Activated CD4-positive, alpha-beta T cell treated with anti-CD3 and anti-CD28 coated beads for 36 hours (primary cell): ENCODE results near the gene RNU1-1. TPM values are rescaled to one million over a fixed set of nuclear protein-coding genes. Genes with fewer than 3 reads are reported as not detected.
"Not testable (repeated sequence)": the region's sequence is repeated elsewhere in the genome, so short reads cannot be mapped to it uniquely, and the experiment has no call there.

Experiments used
- ATAC-seq: fragments of 200-7000 bp; cut with Tn5 transposase; one replicate; pipeline ENCODE4 v1.10.0; 2021; ENCODE audit warnings: mild to moderate bottlenecking, moderate library complexity
- CTCF ChIA-PET: fragments of 350-600 bp; sonication (Branson Sonifier 250); formaldehyde crosslinking; loops from one replicate; lab custom pipeline; 2021; ENCODE audit warnings: antibody characterized with exemption; lab: Charles Lee
- POLR2A ChIA-PET: fragments of 350-600 bp; sonication (Branson Sonifier 250); formaldehyde crosslinking; loops from one replicate; lab custom pipeline; 2021; ENCODE audit warnings: antibody characterized with exemption, inconsistent platforms; lab: Charles Lee
- DNase-seq: peaks from one replicate; pipeline ENCODE4 v3.0.0-alpha.2; 2020
- H3K27ac Mint-ChIP-seq: one replicate; pipeline ENCODE4 v1.8.0; 2021; ENCODE audit warnings: mixed read lengths
- H3K27me3 Mint-ChIP-seq: one replicate; pipeline ENCODE4 v1.8.0; 2021; ENCODE audit warnings: mixed read lengths
- H3K36me3 Mint-ChIP-seq: one replicate; pipeline ENCODE4 v1.8.0; 2021; ENCODE audit warnings: low read depth, mixed read lengths
- H3K4me1 Mint-ChIP-seq: one replicate; pipeline ENCODE4 v1.8.0; 2021; ENCODE audit warnings: mixed read lengths
- H3K4me3 Mint-ChIP-seq: one replicate; pipeline ENCODE4 v1.8.0; 2021; ENCODE audit warnings: mild to moderate bottlenecking, moderate library complexity, mixed read lengths
- H3K9me3 Mint-ChIP-seq: one replicate; pipeline ENCODE4 v1.8.0; 2021; ENCODE audit warnings: low read depth, mixed read lengths
- intact Hi-C, 2 experiments: fragments of 100-400 bp; cut with DNase I in 1 of 2; cut with micrococcal nuclease in 1 of 2; formaldehyde crosslinking; loops; one replicate each; pipeline versions ENCODE4 v1.14.2 to v1.15.1; 2022 to 2024; cut with DNase I, micrococcal nuclease
- total RNA-seq, 2 experiments: library from RNA; stranded (reverse); gene quantifications; one replicate each; pipeline ENCODE4 v1.2.3, GENCODE V29; 2021

Gene RNU1-1
- total RNA-seq, 2 experiments from 2014 or later = 1,573 to 2,291 TPM

- H3K27ac Mint-ChIP-seq, H3K4me3 Mint-ChIP-seq, intact Hi-C loops, H3K36me3 Mint-ChIP-seq, H3K9me3 Mint-ChIP-seq, POLR2A ChIA-PET, DNase-seq, ATAC-seq, H3K4me1 Mint-ChIP-seq, CTCF ChIA-PET: not testable (repeated sequence)
- H3K27me3 Mint-ChIP-seq = peaks cover 12% of the 10 kb centered on the region
Measured at GRCh38 chr1:16537528-16537927, 23.4 kb upstream of the RNU1-1 start.

GRCh38 chr1:16536796-16537195, 22.7 kb upstream of the RNU1-1 start:
- H3K36me3 Mint-ChIP-seq, intact Hi-C loops, POLR2A ChIA-PET: not testable (repeated sequence)

DNA sequence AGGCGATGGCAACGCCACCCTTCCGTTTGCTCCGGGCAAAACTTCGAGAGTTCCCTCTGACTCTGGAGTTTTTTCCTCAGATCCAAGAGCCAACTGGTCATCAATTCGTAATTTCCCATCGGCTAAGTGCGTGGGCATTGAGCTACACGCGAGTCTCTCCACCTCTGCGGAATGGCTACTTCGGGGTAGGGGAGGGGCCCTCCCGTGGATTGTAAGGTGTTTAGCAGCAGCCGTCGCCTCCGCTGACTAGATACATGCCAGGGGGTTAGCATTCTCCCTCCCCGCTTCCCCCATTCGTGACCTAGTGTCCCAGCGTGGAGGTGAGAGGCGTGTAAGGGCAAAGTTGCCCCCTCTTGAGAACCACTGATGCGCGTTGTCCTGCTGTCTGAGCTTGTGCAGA, 21.8 kb upstream of the RNU1-1 start:
- DNase-seq, H3K36me3 Mint-ChIP-seq, CTCF ChIA-PET, intact Hi-C loops, H3K4me3 Mint-ChIP-seq, H3K9me3 Mint-ChIP-seq, H3K27ac Mint-ChIP-seq, H3K4me1 Mint-ChIP-seq, ATAC-seq, POLR2A ChIA-PET: not testable (repeated sequence)
- H3K27me3 Mint-ChIP-seq = peaks cover 15% of the 10 kb centered on the region

More at GRCh38 chr1:16536796-16537195, 22.7 kb upstream of the RNU1-1 start:
- DNase-seq, H3K4me3 Mint-ChIP-seq, H3K27ac Mint-ChIP-seq, CTCF ChIA-PET, ATAC-seq, H3K9me3 Mint-ChIP-seq, H3K4me1 Mint-ChIP-seq: not testable (repeated sequence)
- H3K27me3 Mint-ChIP-seq = peaks cover 14% of the 10 kb centered on the region

DNA sequence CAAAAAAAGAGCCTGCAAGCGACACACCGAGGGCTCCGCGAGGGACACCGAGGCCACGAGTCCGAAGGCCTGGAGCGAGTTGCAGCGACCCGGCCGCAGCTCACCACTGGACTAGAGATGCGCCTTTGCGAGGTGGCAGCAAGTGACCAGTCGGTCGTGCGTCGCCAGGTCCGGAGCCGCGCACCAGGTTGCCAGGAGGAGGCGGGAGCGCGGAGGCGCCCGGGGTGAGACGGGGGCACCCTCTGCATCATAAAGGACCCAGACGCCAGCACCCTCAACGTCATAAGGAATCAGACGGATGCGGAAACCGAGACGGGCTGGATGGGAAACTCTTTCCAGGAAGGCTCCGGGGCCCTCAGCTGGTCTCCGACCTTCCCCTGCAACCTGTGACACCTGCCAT, 21.4 kb upstream of the RNU1-1 start:
- ATAC-seq, H3K9me3 Mint-ChIP-seq, DNase-seq, POLR2A ChIA-PET, H3K36me3 Mint-ChIP-seq, H3K4me1 Mint-ChIP-seq, CTCF ChIA-PET, H3K4me3 Mint-ChIP-seq, H3K27ac Mint-ChIP-seq, intact Hi-C loops: not testable (repeated sequence)
- peaks cover 16% of the 10 kb centered on the region for H3K27me3 Mint-ChIP-seq

- intact Hi-C loops, POLR2A ChIA-PET, H3K9me3 Mint-ChIP-seq, H3K4me1 Mint-ChIP-seq, H3K36me3 Mint-ChIP-seq, H3K27ac Mint-ChIP-seq, CTCF ChIA-PET: not testable (repeated sequence)
- Mint-ChIP-seq H3K27me3 (peaks cover 17% of the 10 kb centered on the region), H3K4me3 (peak overlapping the region; percentile 44)
- DNase-seq = peak; percentile 66
- ATAC-seq = peak; percentile 84
Measured at GRCh38 chr1:16534829-16535456, 20.9 kb upstream of the RNU1-1 start.

- POLR2A ChIA-PET, CTCF ChIA-PET, H3K36me3 Mint-ChIP-seq, H3K9me3 Mint-ChIP-seq, H3K27ac Mint-ChIP-seq, H3K4me1 Mint-ChIP-seq, intact Hi-C loops: not testable (repeated sequence)
- ATAC-seq (peak; percentile 26), DNase-seq (peak; percentile 19)
- Mint-ChIP-seq H3K27me3 (peaks cover 17% of the 10 kb centered on the region), H3K4me3 (peak overlapping the region; percentile 44)
Measured at GRCh38 chr1:16534239-16534828, 20.2 kb upstream of the RNU1-1 start.

DNA sequence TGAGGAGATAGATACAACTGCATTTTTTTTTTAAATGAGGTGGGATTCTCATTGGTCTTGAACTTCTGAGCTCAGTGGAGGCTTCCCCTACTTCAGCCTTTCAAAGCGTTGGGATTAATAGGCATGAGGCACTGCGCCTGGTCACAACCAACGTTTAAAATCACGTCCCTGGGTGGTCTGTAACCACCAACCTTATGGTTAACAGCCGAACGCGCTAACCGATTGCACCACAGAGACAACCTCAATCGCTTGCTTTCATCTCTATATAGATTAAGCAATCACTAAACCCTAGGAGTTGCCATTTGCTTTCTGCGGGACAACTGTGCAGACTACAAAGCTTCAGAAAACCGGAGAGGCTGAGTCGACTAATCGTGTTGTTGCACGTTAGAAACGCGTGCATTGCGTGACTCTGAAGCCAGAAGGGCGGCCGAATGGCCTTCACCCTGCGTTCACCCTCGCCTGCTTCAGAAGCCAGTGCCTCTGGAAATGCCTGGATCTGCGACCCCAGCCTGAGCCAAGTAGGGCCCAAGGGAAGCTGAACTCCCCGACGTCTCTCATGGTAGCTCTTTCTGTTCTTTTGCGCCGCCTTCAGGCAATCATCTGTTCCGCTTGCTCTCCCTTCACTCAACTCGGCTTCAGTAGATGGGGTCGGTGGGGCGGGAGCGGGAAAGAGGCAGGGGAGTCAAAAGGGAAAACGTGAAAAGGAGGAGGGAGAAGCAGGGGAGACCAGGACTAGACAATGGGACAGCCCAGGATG, 18.3 kb upstream of the RNU1-1 start:
- ATAC-seq, H3K4me3 Mint-ChIP-seq, H3K9me3 Mint-ChIP-seq, H3K27ac Mint-ChIP-seq, CTCF ChIA-PET, POLR2A ChIA-PET, intact Hi-C loops, H3K4me1 Mint-ChIP-seq, DNase-seq, H3K36me3 Mint-ChIP-seq: not testable (repeated sequence)
- H3K27me3 Mint-ChIP-seq = peaks cover 15% of the 10 kb centered on the region

DNA sequence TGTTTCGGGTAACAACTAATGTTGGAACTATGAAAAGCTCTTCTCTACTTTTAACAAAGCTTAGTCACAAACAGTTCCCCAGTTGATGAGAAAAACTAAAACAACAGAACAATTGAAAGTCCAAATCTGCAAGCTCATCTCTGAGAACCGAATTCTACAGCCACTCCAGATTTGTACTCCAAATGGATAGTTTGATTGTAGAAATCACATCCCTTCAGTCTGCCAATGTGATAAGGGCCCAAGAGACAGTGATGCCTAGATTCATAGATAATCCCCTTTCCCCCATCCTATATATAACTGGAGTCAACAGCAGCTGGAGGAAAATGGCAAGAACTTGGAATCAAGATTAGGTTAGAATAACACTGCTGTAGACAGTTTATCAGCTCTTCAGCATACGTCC, 14.3 kb upstream of the RNU1-1 start:
- H3K9me3 Mint-ChIP-seq, DNase-seq, ATAC-seq, H3K27ac Mint-ChIP-seq, H3K36me3 Mint-ChIP-seq, CTCF ChIA-PET, POLR2A ChIA-PET, H3K4me3 Mint-ChIP-seq, intact Hi-C loops, H3K4me1 Mint-ChIP-seq: not testable (repeated sequence)
- peaks cover 11% of the 10 kb centered on the region for H3K27me3 Mint-ChIP-seq

- H3K4me1 Mint-ChIP-seq, intact Hi-C loops, DNase-seq, H3K27ac Mint-ChIP-seq, ATAC-seq, H3K36me3 Mint-ChIP-seq, H3K9me3 Mint-ChIP-seq, H3K4me3 Mint-ChIP-seq, H3K27me3 Mint-ChIP-seq: not testable (repeated sequence)
- POLR2A ChIA-PET = interaction anchor here (0.6 kb wide), 1 partner anchor 802 kb away, joined by 3 read pairs; no protein-coding TSS in a partner anchor
- CTCF ChIA-PET = interaction anchor here (0.7 kb wide), 1 partner anchor 337 kb away, joined by 4 read pairs; no protein-coding TSS in a partner anchor
Measured at GRCh38 chr1:16525769-16526168, 11.7 kb upstream of the RNU1-1 start.

GRCh38 chr1:16521679-16522078, 7.6 kb upstream of the RNU1-1 start:
- H3K4me1 Mint-ChIP-seq, H3K27ac Mint-ChIP-seq, DNase-seq, intact Hi-C loops, H3K4me3 Mint-ChIP-seq, H3K36me3 Mint-ChIP-seq, CTCF ChIA-PET, POLR2A ChIA-PET, ATAC-seq, H3K9me3 Mint-ChIP-seq: not testable (repeated sequence)
- H3K27me3 Mint-ChIP-seq = peaks cover 17% of the 10 kb centered on the region

DNA sequence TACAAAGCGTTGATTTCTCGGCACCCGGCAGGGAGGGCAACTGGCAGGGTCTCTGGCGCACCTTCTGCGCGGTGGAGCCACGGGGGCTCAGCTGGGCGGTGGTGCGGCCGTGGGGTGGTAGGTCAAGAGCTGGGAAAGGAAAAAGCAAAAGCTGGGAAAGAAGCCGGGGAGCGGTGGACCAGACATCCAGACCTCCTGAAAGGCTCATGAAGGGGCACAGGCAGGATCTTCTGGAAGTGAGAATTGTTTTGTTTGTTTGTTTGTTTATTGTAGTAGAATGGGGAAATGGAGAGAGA, 7.2 kb upstream of the RNU1-1 start:
- ATAC-seq (no peak), DNase-seq (no peak)
- Mint-ChIP-seq H3K27ac (no peak overlapping the region), H3K27me3 (peaks cover 17% of the 10 kb centered on the region), H3K36me3 (no peaks in the 10 kb centered on the region), H3K4me3 (no peak overlapping the region), H3K4me1 (no peaks in the 10 kb centered on the region), H3K9me3 (no peaks in the 10 kb centered on the region)
- CTCF ChIA-PET = no interaction called here
- intact Hi-C loops = no loop called here
- POLR2A ChIA-PET = no interaction called here
